Measurements from ENCODE around the gene IDE. TPM values are rescaled to one million over a fixed set of nuclear protein-coding genes. Genes with fewer than 3 reads are reported as not detected.

Gene IDE
- total RNA-seq, 1 donor from 2014 or later: 44.6 TPM

- Mint-ChIP-seq H3K4me1 (ENCODE audit: low read depth) (no peaks in the 10 kb centered on the region), H3K27ac (ENCODE audit: unreplicated experiment) (no peak overlapping the region), H3K4me3 (ENCODE audit: unreplicated experiment) (no peak overlapping the region), H3K27me3 (ENCODE audit: low read depth) (no peaks in the 10 kb centered on the region), H3K9me3 (ENCODE audit: low read depth) (no peaks in the 10 kb centered on the region), H3K36me3 (ENCODE audit: low read depth) (peaks cover 17% of the 10 kb centered on the region)
- no peak for DNase-seq (ENCODE audit: low spot score)
- no peak for TF ChIP-seq CTCF (IDR thresholded peaks at IDR 0.05)
These were observed 93.5 kb downstream of the IDE start for GRCh38 chr10:92480413-92480812.

GRCh38 chr10:92479547-92479946 lies 94.3 kb downstream of the IDE start:
- no peak overlapping the region for H3K27ac Mint-ChIP-seq (ENCODE audit: unreplicated experiment)
- peaks cover 17% of the 10 kb centered on the region for H3K36me3 Mint-ChIP-seq (ENCODE audit: low read depth)
- no peak for TF ChIP-seq CTCF (IDR thresholded peaks at IDR 0.05)
- no peak overlapping the region for H3K4me3 Mint-ChIP-seq (ENCODE audit: unreplicated experiment)
- no peaks in the 10 kb centered on the region for H3K27me3 Mint-ChIP-seq (ENCODE audit: low read depth)
- no peak for DNase-seq (ENCODE audit: low spot score)
- no peaks in the 10 kb centered on the region for H3K4me1 Mint-ChIP-seq (ENCODE audit: low read depth)
- no peaks in the 10 kb centered on the region for H3K9me3 Mint-ChIP-seq (ENCODE audit: low read depth)

GRCh38 chr10:92478536-92478935 lies 95.4 kb downstream of the IDE start:
- Mint-ChIP-seq H3K4me3 (ENCODE audit: unreplicated experiment) (no peak overlapping the region), H3K4me1 (ENCODE audit: low read depth) (no peaks in the 10 kb centered on the region), H3K27me3 (ENCODE audit: low read depth) (no peaks in the 10 kb centered on the region), H3K27ac (ENCODE audit: unreplicated experiment) (no peak overlapping the region), H3K9me3 (ENCODE audit: low read depth) (no peaks in the 10 kb centered on the region), H3K36me3 (ENCODE audit: low read depth) (peaks cover 15% of the 10 kb centered on the region)
- TF ChIP-seq CTCF (IDR thresholded peaks at IDR 0.05): no peak
- DNase-seq (ENCODE audit: low spot score): no peak

GRCh38 chr10:92475357-92475868 lies 98.5 kb downstream of the IDE start:
- TF ChIP-seq CTCF (IDR thresholded peaks at IDR 0.05): no peak

GRCh38 chr10:92470026-92470425 lies 103.9 kb downstream of the IDE start:
- Mint-ChIP-seq H3K4me1 (ENCODE audit: low read depth) (no peaks in the 10 kb centered on the region), H3K9me3 (ENCODE audit: low read depth) (no peaks in the 10 kb centered on the region), H3K36me3 (ENCODE audit: low read depth) (peaks cover 21% of the 10 kb centered on the region), H3K27ac (ENCODE audit: unreplicated experiment) (no peak overlapping the region), H3K27me3 (ENCODE audit: low read depth) (no peaks in the 10 kb centered on the region), H3K4me3 (ENCODE audit: unreplicated experiment) (no peak overlapping the region)
- TF ChIP-seq CTCF (IDR thresholded peaks at IDR 0.05): no peak
- no peak for DNase-seq (ENCODE audit: low spot score)

More at GRCh38 chr10:92475357-92475868, 98.5 kb downstream of the IDE start:
- Mint-ChIP-seq H3K36me3 (ENCODE audit: low read depth) (peaks cover 9% of the 10 kb centered on the region), H3K27ac (ENCODE audit: unreplicated experiment) (no peak overlapping the region), H3K4me1 (ENCODE audit: low read depth) (no peaks in the 10 kb centered on the region), H3K27me3 (ENCODE audit: low read depth) (no peaks in the 10 kb centered on the region), H3K9me3 (ENCODE audit: low read depth) (no peaks in the 10 kb centered on the region), H3K4me3 (ENCODE audit: unreplicated experiment) (no peak overlapping the region)
- no peak for DNase-seq (ENCODE audit: low spot score)
